HG02571 (cell line): ENCODE results near the gene AIPL1.

Experiments
- ATAC-seq: cut with Tn5 transposase; IDR thresholded peaks from one replicate; pipeline ENCODE4 v1.9.1; 2021; ENCODE audit warnings: mild to moderate bottlenecking, moderate library complexity; ENCODE audit not compliant: unreplicated experiment

AIPL1 gene

GRCh38 chr17:6380915-6381438 lies 53.9 kb downstream of the AIPL1 start:
- ATAC-seq, result no peak

- ATAC-seq, result no peak
These were observed 57.0 kb downstream of the AIPL1 start for GRCh38 chr17:6377906-6378305.

GRCh38 chr17:6376931-6377361 lies 58.0 kb downstream of the AIPL1 start:
- ATAC-seq, result no peak

GRCh38 chr17:6374761-6375312 lies 60.1 kb downstream of the AIPL1 start:
- no peak for ATAC-seq

GRCh38 chr17:6374271-6374691 lies 60.6 kb downstream of the AIPL1 start:
- ATAC-seq, result no peak
